Erythroblast (primary cell): ENCODE data around the gene CLCF1.

Experiments used
- DNase-seq, 2 experiments: peaks; one replicate each; lab custom pipeline; 2025; lab: John Stamatoyannopoulos, UW
- GATA1 ChIP-seq: IDR thresholded peaks from 2 replicates; pipeline ENCODE4 v1.6.1; 2011; ENCODE audit warnings: low read depth, mild to moderate bottlenecking, control low read depth, low read length, moderate library complexity
- POLR2A ChIP-seq: IDR thresholded peaks from 2 replicates; pipeline ENCODE4 v1.6.1; 2011; ENCODE audit warnings: mild to moderate bottlenecking, low read length

Gene CLCF1

GRCh38 chr11:67376873-67377808 lies 3.7 kb upstream of the CLCF1 start:
- DNase-seq: no peak
- no peak for TF ChIP-seq GATA1
- no peak for TF ChIP-seq POLR2A

- TF ChIP-seq POLR2A: no peak
- TF ChIP-seq GATA1: no peak
- no peak for DNase-seq
Observed at GRCh38 chr11:67376063-67376820, 2.8 kb upstream of the CLCF1 start.

- no peak for DNase-seq
- no peak for TF ChIP-seq GATA1
- no peak for TF ChIP-seq POLR2A
Observed at GRCh38 chr11:67375320-67376055, 2.1 kb upstream of the CLCF1 start.

- TF ChIP-seq GATA1: no peak
- TF ChIP-seq POLR2A: no peak
- DNase-seq: no peak
Observed at GRCh38 chr11:67374571-67375281, 1.3 kb upstream of the CLCF1 start.

GRCh38 chr11:67373648-67374570 lies 511 bp upstream of the CLCF1 start:
- TF ChIP-seq GATA1 (no peak), POLR2A (no peak)

GRCh38 chr11:67372321-67372992 lies 941 bp downstream of the CLCF1 start:
- TF ChIP-seq POLR2A (no peak), GATA1 (no peak)
- peak; percentile 28 to 47 for DNase-seq

More at GRCh38 chr11:67373648-67374570, 511 bp upstream of the CLCF1 start:
- peak; percentile 79 to 86 for DNase-seq

GRCh38 chr11:67371911-67372320 lies 1.5 kb downstream of the CLCF1 start:
- DNase-seq: no peak
- TF ChIP-seq GATA1 (no peak), POLR2A (no peak)

- DNase-seq: peak; percentile 56 to 63
- no peak for TF ChIP-seq GATA1
- no peak for TF ChIP-seq POLR2A
Observed at GRCh38 chr11:67371189-67371910, 2.0 kb downstream of the CLCF1 start.

GRCh38 chr11:67370351-67371076 lies 2.9 kb downstream of the CLCF1 start:
- TF ChIP-seq POLR2A (no peak), GATA1 (no peak)
- DNase-seq: no peak

GRCh38 chr11:67369801-67370284 lies 3.6 kb downstream of the CLCF1 start:
- no peak for DNase-seq
- TF ChIP-seq GATA1 (no peak), POLR2A (no peak)
